ENCODE data around the gene HTR1A.

- TF ChIP-seq POLR2A (IDR thresholded peaks at IDR 0.05; ENCODE audit: low read length) (no peak), GATA1 (IDR thresholded peaks at IDR 0.05; ENCODE audit: low read depth, low read length) (no peak)
These were observed 30.4 kb downstream of the HTR1A start for GRCh38 chr5:63931836-63932235.

Measured in erythroblast (primary cell).